Body of pancreas (tissue), 4 donors: ENCODE data around the gene DLG2. TPM values are rescaled to one million over a fixed set of nuclear protein-coding genes. Genes with fewer than 3 reads are reported as not detected.

Source experiments
- ATAC-seq: fragments of 150-250 bp; one replicate; pipeline ENCODE4 v1.9.1; 2016
- DNase-seq, 4 donors: peaks; one replicate each; pipeline ENCODE4 v3.0.0-alpha.2; 2019
- H3K27ac ChIP-seq, 4 donors: fragments of 200-600 bp; sonication (generic); 1 replicate in 3 of 4; 2 replicates in 1 of 4; pipeline versions ENCODE4 v1.5.1 to v1.6.1; 2016 to 2019; ENCODE audit warnings: mild to moderate bottlenecking in 1 of 4, mixed read lengths in 1 of 4, moderate library complexity in 1 of 4
- H3K27me3 ChIP-seq, 2 donors: fragments of 200-600 bp; sonication (generic); one replicate each; pipeline ENCODE4 v1.6.0; 2016; ENCODE audit warnings: mild to moderate bottlenecking in 1 of 2
- H3K36me3 ChIP-seq, 2 donors: fragments of 200-600 bp; sonication (generic); replicated peaks in 1 of 2; 2 replicates each; pipeline ENCODE4 v1.5.1; 2016; ENCODE audit warnings: low read depth in 2 of 2; ENCODE audit not compliant: insufficient read depth in 1 of 2
- H3K4me1 ChIP-seq: fragments of 200-600 bp; sonication (generic); one replicate; pipeline ENCODE4 v1.6.0; 2016
- H3K4me3 ChIP-seq, 2 donors: fragments of 200-600 bp; sonication (generic); 1 replicate in 1 of 2; 2 replicates in 1 of 2; pipeline ENCODE4 v1.5.1; 2016 to 2019
- H3K9me3 ChIP-seq, 3 donors: fragments of 200-600 bp; sonication (generic); 1 replicate in 2 of 3; 2 replicates in 1 of 3; pipeline ENCODE4 v1.5.1; 2016
- CTCF ChIP-seq, 7 experiments: fragments of 450-650 bp in 4 of 7; fragments of 200-600 bp in 3 of 7; sonication (generic) in 3 of 7; IDR thresholded peaks; one replicate each; pipeline ENCODE4 v1.5.1; 2016 to 2019; ENCODE audit warnings: antibody characterized with exemption in 7 of 7
- POLR2A ChIP-seq, 3 donors: fragments of 450-650 bp; IDR thresholded peaks; one replicate each; pipeline ENCODE4 v1.6.1; 2016; ENCODE audit warnings: antibody characterized with exemption in 3 of 3, mild to moderate bottlenecking in 2 of 3
- WGBS, 2 donors: methylation state at CpG; one replicate each; pipeline ENCODE4 v1.1.5; 2017; 5-methylcytosine and 5-hydroxymethylcytosine counted together
- intact Hi-C: fragments of 100-400 bp; cut with DNase I; formaldehyde crosslinking; loops from one replicate; pipeline ENCODE4 v1.15.1; 2023
- total RNA-seq, 2 donors: library from RNA; depleted of rRNA; stranded (reverse); fragments of >200 nt; gene quantifications; one replicate each; pipeline ENCODE4 v1.1.0, GENCODE V29; 2016

Gene DLG2
- total RNA-seq, 2 donors from 2014 or later: 6.0 to 13.2 TPM

- ATAC-seq (no peak), DNase-seq (no peak)
- Histone ChIP-seq H3K4me1 (peaks cover 4% of the 10 kb centered on the region), H3K4me3 (no peak overlapping the region), H3K9me3 (no peaks in the 10 kb centered on the region), H3K27ac (no peak overlapping the region), H3K36me3 (no peaks in the 10 kb centered on the region), H3K27me3 (no peaks in the 10 kb centered on the region)
- TF ChIP-seq CTCF (IDR thresholded peaks at IDR 0.05) (no peak), POLR2A (IDR thresholded peaks at IDR 0.05) (no peak)
- intact Hi-C loops: no loop called here
- WGBS, 2 donors: 85 to 98% methylated on average over 2 of the region's 2 CpGs
Observed at GRCh38 chr11:83702796-83703195, 1924.3 kb downstream of the DLG2 start.

DNA sequence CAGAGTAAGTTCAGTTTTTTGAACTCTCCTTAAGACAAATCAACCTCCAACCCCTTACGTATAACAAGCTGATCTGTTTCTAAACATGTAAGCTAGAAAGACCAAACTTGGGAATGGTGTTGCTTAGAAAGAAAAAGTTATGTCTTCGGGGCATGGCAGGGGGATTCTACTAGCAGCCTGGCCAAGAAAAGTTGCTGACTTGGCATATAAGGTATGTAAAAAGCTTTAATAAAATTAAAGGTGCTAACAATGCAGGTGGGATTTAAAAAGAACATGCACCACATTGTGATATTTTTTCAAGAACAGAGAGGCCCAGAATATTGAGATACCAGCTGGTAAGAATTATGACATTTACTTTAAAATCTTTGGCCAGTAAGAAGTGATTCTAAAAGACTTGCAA lies 1929.6 kb downstream of the DLG2 start:
- H3K9me3 ChIP-seq: no peaks in the 10 kb centered on the region
- no peak overlapping the region for H3K27ac ChIP-seq
- no peaks in the 10 kb centered on the region for H3K4me1 ChIP-seq
- TF ChIP-seq CTCF (IDR thresholded peaks at IDR 0.05) (no peak), POLR2A (IDR thresholded peaks at IDR 0.05) (no peak)
- ATAC-seq (no peak), DNase-seq (no peak)
- 91 to 93% methylated on average over 2 of the region's 2 CpGs for WGBS, 2 donors
- H3K4me3 ChIP-seq: no peak overlapping the region
- no peaks in the 10 kb centered on the region for H3K36me3 ChIP-seq
- H3K27me3 ChIP-seq: no peaks in the 10 kb centered on the region
- intact Hi-C loops: no loop called here

DNA sequence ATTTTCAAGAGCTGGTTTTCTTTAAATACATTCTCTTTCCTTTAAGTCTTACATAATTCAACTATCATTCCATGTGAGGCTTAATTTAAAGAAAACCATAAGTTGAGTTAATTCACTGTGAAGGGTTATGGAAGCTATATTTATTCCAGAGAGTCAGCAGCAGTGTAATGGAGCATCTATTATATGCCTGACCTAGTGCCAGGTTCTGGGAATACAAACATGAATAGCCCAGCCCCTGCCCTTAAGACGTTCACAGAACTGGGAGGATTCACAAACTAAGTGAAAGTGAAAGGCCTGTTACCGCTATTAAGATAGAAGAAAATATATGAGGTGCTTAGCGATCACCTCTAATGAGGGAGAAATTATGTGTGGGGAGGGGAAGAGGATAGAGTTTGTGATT lies 1932.1 kb downstream of the DLG2 start:
- Histone ChIP-seq H3K9me3 (no peaks in the 10 kb centered on the region), H3K36me3 (no peaks in the 10 kb centered on the region), H3K27ac (no peak overlapping the region), H3K4me1 (peaks cover 10% of the 10 kb centered on the region), H3K4me3 (no peak overlapping the region), H3K27me3 (no peaks in the 10 kb centered on the region)
- ATAC-seq (no peak), DNase-seq (no peak)
- 80 to 84% methylated on average over 3 of the region's 3 CpGs for whole genome bisulfite sequencing, 2 donors
- TF ChIP-seq CTCF (IDR thresholded peaks at IDR 0.05) (no peak), POLR2A (IDR thresholded peaks at IDR 0.05) (no peak)
- intact Hi-C loops: no loop called here

GRCh38 chr11:83694191-83694910 lies 1932.8 kb downstream of the DLG2 start:
- H3K27me3 ChIP-seq: no peaks in the 10 kb centered on the region
- no peak for ATAC-seq
- H3K4me1 ChIP-seq: peaks cover 10% of the 10 kb centered on the region
- DNase-seq: no peak
- intact Hi-C loops: no loop called here
- no peak for TF ChIP-seq CTCF (IDR thresholded peaks at IDR 0.05)
- no peak for TF ChIP-seq POLR2A (IDR thresholded peaks at IDR 0.05)
- H3K4me3 ChIP-seq: no peak overlapping the region
- H3K27ac ChIP-seq: no peak overlapping the region
- H3K36me3 ChIP-seq: no peaks in the 10 kb centered on the region
- WGBS, 2 donors: 86 to 87% methylated on average over 10 of the region's 10 CpGs
- no peaks in the 10 kb centered on the region for H3K9me3 ChIP-seq
